Measurements from ENCODE around the gene KRTAP10-3. TPM values are rescaled to one million over a fixed set of nuclear protein-coding genes. Genes with fewer than 3 reads are reported as not detected.
A peak's percentile ranks its signal among the peaks of the same experiment; 100 is the strongest.

Gene KRTAP10-3
- total RNA-seq = not detected in 2 replicates
- long read RNA-seq = 0 reads

GRCh38 chr21:44558695-44559094 is at the start of gene KRTAP10-3:
Gene KRTAP10-3, minus strand, starts transcription at chr21:44558795. Its CDS starts 80 bp downstream, at chr21:44558715.
- Mint-ChIP-seq H3K9me3 (ENCODE audit: unreplicated experiment) (peaks cover 8% of the 10 kb centered on the region), H3K36me3 (ENCODE audit: unreplicated experiment) (no peaks in the 10 kb centered on the region), H3K4me1 (ENCODE audit: unreplicated experiment) (no peaks in the 10 kb centered on the region), H3K27ac (ENCODE audit: unreplicated experiment) (no peak within 1 kb of the TSS), H3K27me3 (ENCODE audit: unreplicated experiment) (peaks cover 67% of the 10 kb centered on the region), H3K4me3 (ENCODE audit: unreplicated experiment) (no peak within 1 kb of the TSS)
- TF ChIP-seq CTCF (IDR thresholded peaks at IDR 0.05) = no peak
- no peak for DNase-seq (ENCODE audit: extremely low spot score, unreplicated experiment)

GRCh38 chr21:44606495-44606894 is 47.9 kb upstream of the KRTAP10-3 start:
- Mint-ChIP-seq H3K27me3 (ENCODE audit: unreplicated experiment) (peaks cover 25% of the 10 kb centered on the region), H3K9me3 (ENCODE audit: unreplicated experiment) (peaks cover 25% of the 10 kb centered on the region), H3K27ac (ENCODE audit: unreplicated experiment) (no peak overlapping the region), H3K36me3 (ENCODE audit: unreplicated experiment) (no peaks in the 10 kb centered on the region), H3K4me3 (ENCODE audit: unreplicated experiment) (no peak overlapping the region), H3K4me1 (ENCODE audit: unreplicated experiment) (no peaks in the 10 kb centered on the region)
- DNase-seq (ENCODE audit: extremely low spot score, unreplicated experiment) = peak; percentile 27
- TF ChIP-seq CTCF (IDR thresholded peaks at IDR 0.05) = no peak

- H3K27me3 Mint-ChIP-seq (ENCODE audit: unreplicated experiment) = peaks cover 31% of the 10 kb centered on the region
- no peaks in the 10 kb centered on the region for H3K36me3 Mint-ChIP-seq (ENCODE audit: unreplicated experiment)
- no peaks in the 10 kb centered on the region for H3K4me1 Mint-ChIP-seq (ENCODE audit: unreplicated experiment)
- peaks cover 8% of the 10 kb centered on the region for H3K9me3 Mint-ChIP-seq (ENCODE audit: unreplicated experiment)
- DNase-seq (ENCODE audit: extremely low spot score, unreplicated experiment) = peak; percentile 53
- TF ChIP-seq CTCF (IDR thresholded peaks at IDR 0.05) = no peak
- H3K27ac Mint-ChIP-seq (ENCODE audit: unreplicated experiment) = no peak overlapping the region
- H3K4me3 Mint-ChIP-seq (ENCODE audit: unreplicated experiment) = no peak overlapping the region
These were observed 45.3 kb upstream of the KRTAP10-3 start for GRCh38 chr21:44603911-44604310.

- Mint-ChIP-seq H3K27me3 (ENCODE audit: unreplicated experiment) (peaks cover 35% of the 10 kb centered on the region), H3K4me3 (ENCODE audit: unreplicated experiment) (no peak overlapping the region), H3K36me3 (ENCODE audit: unreplicated experiment) (no peaks in the 10 kb centered on the region), H3K4me1 (ENCODE audit: unreplicated experiment) (no peaks in the 10 kb centered on the region), H3K27ac (ENCODE audit: unreplicated experiment) (no peak overlapping the region), H3K9me3 (ENCODE audit: unreplicated experiment) (peaks cover 5% of the 10 kb centered on the region)
- DNase-seq (ENCODE audit: extremely low spot score, unreplicated experiment) = peak; percentile 73
- no peak for TF ChIP-seq CTCF (IDR thresholded peaks at IDR 0.05)
These were observed 44.7 kb upstream of the KRTAP10-3 start for GRCh38 chr21:44603109-44603875.

- H3K36me3 Mint-ChIP-seq (ENCODE audit: unreplicated experiment) = no peaks in the 10 kb centered on the region
- TF ChIP-seq CTCF (IDR thresholded peaks at IDR 0.05) = no peak
- no peaks in the 10 kb centered on the region for H3K4me1 Mint-ChIP-seq (ENCODE audit: unreplicated experiment)
These were observed 43.9 kb upstream of the KRTAP10-3 start for GRCh38 chr21:44602463-44602850.

More at GRCh38 chr21:44602463-44602850, 43.9 kb upstream of the KRTAP10-3 start:
- peak; percentile 49 for DNase-seq (ENCODE audit: extremely low spot score, unreplicated experiment)
- H3K9me3 Mint-ChIP-seq (ENCODE audit: unreplicated experiment) = peaks cover 5% of the 10 kb centered on the region
- peaks cover 41% of the 10 kb centered on the region for H3K27me3 Mint-ChIP-seq (ENCODE audit: unreplicated experiment)
- no peak overlapping the region for H3K4me3 Mint-ChIP-seq (ENCODE audit: unreplicated experiment)
- no peak overlapping the region for H3K27ac Mint-ChIP-seq (ENCODE audit: unreplicated experiment)
